Neuron (in vitro differentiated cells): ENCODE data around the gene SPAG16.

Experiments used
- H2AFZ ChIP-seq: one replicate; pipeline ENCODE4 v1.6.1; 2013; ENCODE audit warnings: low read depth, mild to moderate bottlenecking, inconsistent platforms, low read length, moderate library complexity
- H3K27me3 ChIP-seq: one replicate; pipeline ENCODE4 v1.6.1; 2013; ENCODE audit warnings: low read length; ENCODE audit not compliant: insufficient read depth
- H3K36me3 ChIP-seq: one replicate; pipeline ENCODE4 v1.6.1; 2013; ENCODE audit warnings: low read length; ENCODE audit not compliant: insufficient read depth
- H3K4me1 ChIP-seq: one replicate; pipeline ENCODE4 v1.6.1; 2013; ENCODE audit warnings: low read length; ENCODE audit not compliant: insufficient read depth
- H3K4me3 ChIP-seq: 2 replicates; pipeline ENCODE4 v1.5.1; 2013; ENCODE audit warnings: mild to moderate bottlenecking, low read length, moderate library complexity
- H3K9me3 ChIP-seq: one replicate; pipeline ENCODE4 v1.6.1; 2013; ENCODE audit warnings: low read length

SPAG16 gene

GRCh38 chr2:213868526-213868925 lies 584.3 kb downstream of the SPAG16 start:
- Histone ChIP-seq H3K27me3 (no peaks in the 10 kb centered on the region), H3K4me3 (no peak overlapping the region), H3K36me3 (no peaks in the 10 kb centered on the region), H3K9me3 (no peaks in the 10 kb centered on the region), H2AFZ (no peak overlapping the region), H3K4me1 (peaks cover 12% of the 10 kb centered on the region)

- Histone ChIP-seq H3K4me3 (no peak overlapping the region), H3K27me3 (no peaks in the 10 kb centered on the region), H3K9me3 (peaks cover 1% of the 10 kb centered on the region), H3K36me3 (no peaks in the 10 kb centered on the region), H2AFZ (no peak overlapping the region), H3K4me1 (no peaks in the 10 kb centered on the region)
Observed at GRCh38 chr2:213885485-213885884, 601.2 kb downstream of the SPAG16 start.

GRCh38 chr2:213914510-213914909 lies 630.2 kb downstream of the SPAG16 start:
- Histone ChIP-seq H2AFZ (no peak overlapping the region), H3K36me3 (no peaks in the 10 kb centered on the region), H3K27me3 (no peaks in the 10 kb centered on the region), H3K4me3 (no peak overlapping the region), H3K9me3 (no peaks in the 10 kb centered on the region), H3K4me1 (no peaks in the 10 kb centered on the region)

GRCh38 chr2:213920014-213920413 lies 635.8 kb downstream of the SPAG16 start:
- peaks cover 8% of the 10 kb centered on the region for H3K4me1 ChIP-seq
- no peaks in the 10 kb centered on the region for H3K27me3 ChIP-seq
- H3K36me3 ChIP-seq, result no peaks in the 10 kb centered on the region
- H2AFZ ChIP-seq, result no peak overlapping the region
- peaks cover 11% of the 10 kb centered on the region for H3K9me3 ChIP-seq
- no peak overlapping the region for H3K4me3 ChIP-seq

- Histone ChIP-seq H3K4me1 (peaks cover 8% of the 10 kb centered on the region), H2AFZ (no peak overlapping the region), H3K27me3 (no peaks in the 10 kb centered on the region), H3K4me3 (no peak overlapping the region), H3K9me3 (peaks cover 11% of the 10 kb centered on the region), H3K36me3 (no peaks in the 10 kb centered on the region)
Observed at GRCh38 chr2:213923543-213923942, 639.3 kb downstream of the SPAG16 start.

GRCh38 chr2:213934560-213934959 lies 650.3 kb downstream of the SPAG16 start:
- H3K9me3 ChIP-seq, result peaks cover 7% of the 10 kb centered on the region
- H3K36me3 ChIP-seq, result no peaks in the 10 kb centered on the region

GRCh38 chr2:213958086-213958485 lies 673.8 kb downstream of the SPAG16 start:
- Histone ChIP-seq H3K4me1 (no peaks in the 10 kb centered on the region), H3K4me3 (no peak overlapping the region), H3K9me3 (no peaks in the 10 kb centered on the region), H3K27me3 (no peaks in the 10 kb centered on the region), H3K36me3 (no peaks in the 10 kb centered on the region), H2AFZ (no peak overlapping the region)

More at GRCh38 chr2:213934560-213934959, 650.3 kb downstream of the SPAG16 start:
- no peak overlapping the region for H2AFZ ChIP-seq
- no peaks in the 10 kb centered on the region for H3K27me3 ChIP-seq
- H3K4me3 ChIP-seq, result no peak overlapping the region
- H3K4me1 ChIP-seq, result no peaks in the 10 kb centered on the region

GRCh38 chr2:213959589-213959988 lies 675.3 kb downstream of the SPAG16 start:
- Histone ChIP-seq H2AFZ (no peak overlapping the region), H3K9me3 (no peaks in the 10 kb centered on the region), H3K4me1 (no peaks in the 10 kb centered on the region), H3K27me3 (no peaks in the 10 kb centered on the region), H3K36me3 (no peaks in the 10 kb centered on the region), H3K4me3 (no peak overlapping the region)

GRCh38 chr2:213971536-213971935 lies 687.3 kb downstream of the SPAG16 start:
- Histone ChIP-seq H3K4me3 (no peak overlapping the region), H3K9me3 (no peaks in the 10 kb centered on the region), H3K27me3 (no peaks in the 10 kb centered on the region), H2AFZ (no peak overlapping the region), H3K4me1 (no peaks in the 10 kb centered on the region), H3K36me3 (no peaks in the 10 kb centered on the region)

GRCh38 chr2:213980883-213981282 lies 696.6 kb downstream of the SPAG16 start:
- Histone ChIP-seq H3K27me3 (no peaks in the 10 kb centered on the region), H3K4me1 (no peaks in the 10 kb centered on the region), H3K4me3 (no peak overlapping the region), H3K9me3 (no peaks in the 10 kb centered on the region), H3K36me3 (no peaks in the 10 kb centered on the region), H2AFZ (no peak overlapping the region)

GRCh38 chr2:213989207-213989606 lies 704.9 kb downstream of the SPAG16 start:
- no peak overlapping the region for H3K4me3 ChIP-seq
- H3K36me3 ChIP-seq, result no peaks in the 10 kb centered on the region

GRCh38 chr2:213991453-213992108 lies 707.3 kb downstream of the SPAG16 start:
- Histone ChIP-seq H3K4me1 (no peaks in the 10 kb centered on the region), H3K9me3 (no peaks in the 10 kb centered on the region), H2AFZ (no peak overlapping the region), H3K4me3 (no peak overlapping the region), H3K36me3 (no peaks in the 10 kb centered on the region), H3K27me3 (no peaks in the 10 kb centered on the region)

More at GRCh38 chr2:213989207-213989606, 704.9 kb downstream of the SPAG16 start:
- no peaks in the 10 kb centered on the region for H3K27me3 ChIP-seq
- H3K9me3 ChIP-seq, result no peaks in the 10 kb centered on the region
- no peaks in the 10 kb centered on the region for H3K4me1 ChIP-seq
- no peak overlapping the region for H2AFZ ChIP-seq

GRCh38 chr2:213995400-213996105 lies 711.3 kb downstream of the SPAG16 start:
- Histone ChIP-seq H2AFZ (no peak overlapping the region), H3K27me3 (no peaks in the 10 kb centered on the region), H3K9me3 (peaks cover 7% of the 10 kb centered on the region), H3K36me3 (no peaks in the 10 kb centered on the region), H3K4me3 (no peak overlapping the region), H3K4me1 (no peaks in the 10 kb centered on the region)
